HG02970 (cell line): ENCODE measurements around the gene CDH23.
"Not testable (repeated sequence)": the region's sequence is repeated elsewhere in the genome, so short reads cannot be mapped to it uniquely, and the experiment has no call there.

Experiments used
- ATAC-seq: cut with Tn5 transposase; IDR thresholded peaks from one replicate; pipeline ENCODE4 v1.9.1; 2021; ENCODE audit warnings: mild to moderate bottlenecking, moderate library complexity, moderate number of reproducible peaks; ENCODE audit not compliant: unreplicated experiment, low FRiP score

The CDH23 gene

GRCh38 chr10:71589617-71590551 is 193.2 kb downstream of the CDH23 start:
- no peak for ATAC-seq

GRCh38 chr10:71590781-71591350 is 194.1 kb downstream of the CDH23 start:
- ATAC-seq = no peak

- no peak for ATAC-seq
Observed at GRCh38 chr10:71594934-71595571, 198.3 kb downstream of the CDH23 start.

- no peak for ATAC-seq
Observed at GRCh38 chr10:71595649-71596048, 198.9 kb downstream of the CDH23 start.

GRCh38 chr10:71596127-71596526 is 199.4 kb downstream of the CDH23 start:
- ATAC-seq = no peak

- ATAC-seq = no peak
Observed at GRCh38 chr10:71596759-71597158, 200.0 kb downstream of the CDH23 start.

- ATAC-seq = no peak
Observed at GRCh38 chr10:71597821-71598498, 201.2 kb downstream of the CDH23 start.

GRCh38 chr10:71598621-71599055 is 201.9 kb downstream of the CDH23 start:
- no peak for ATAC-seq

GRCh38 chr10:71599518-71599917 is 202.8 kb downstream of the CDH23 start:
- no peak for ATAC-seq

GRCh38 chr10:71600242-71600641 is 203.5 kb downstream of the CDH23 start:
- not testable (repeated sequence) for ATAC-seq

GRCh38 chr10:71600849-71601248 is 204.1 kb downstream of the CDH23 start:
- no peak for ATAC-seq

GRCh38 chr10:71601273-71601672 is 204.6 kb downstream of the CDH23 start:
- ATAC-seq = no peak

- ATAC-seq = no peak
Observed at GRCh38 chr10:71603150-71603549, 206.4 kb downstream of the CDH23 start.

GRCh38 chr10:71603754-71604153 is 207.0 kb downstream of the CDH23 start:
- no peak for ATAC-seq

GRCh38 chr10:71604324-71605018 is 207.8 kb downstream of the CDH23 start:
- no peak for ATAC-seq

GRCh38 chr10:71605263-71605962 is 208.7 kb downstream of the CDH23 start:
- ATAC-seq = no peak

- no peak for ATAC-seq
Observed at GRCh38 chr10:71606257-71607081, 209.7 kb downstream of the CDH23 start.

- no peak for ATAC-seq
Observed at GRCh38 chr10:71607082-71607443, 210.3 kb downstream of the CDH23 start.
